ENCODE measurements around the gene RAMP1. TPM values are rescaled to one million over a fixed set of nuclear protein-coding genes. Genes with fewer than 3 reads are reported as not detected.

RAMP1 gene
- total and polyA plus RNA-seq, 9 of the 15 experiments (the other 6 are each of a cell fraction or from before 2014, with no cell fraction given): 0.72 to 0.77 TPM; not detected in 7

GRCh38 chr2:237927986-237928385, 68.6 kb downstream of the RAMP1 start:
- Histone ChIP-seq H3K9me3 (replicated peaks; ENCODE audit: control insufficient read depth, insufficient read depth, low read depth, low read length) (peaks cover 1% of the 10 kb centered on the region; the same call in 1 of the 2 replicates), H3K27ac (ENCODE audit: extremely low read depth, low read depth, low read length) (no peak overlapping the region), H3K4me1 (replicated peaks in 1 of 2; ENCODE audit: control insufficient read depth in 2 of 2, insufficient read depth in 2 of 2, low read length in 2 of 2) (peaks cover 6 to 7% of the 10 kb centered on the region in 2 experiments), H3K4me2 (ENCODE audit: insufficient read depth, low read length) (no peak overlapping the region), H3K27me3 (ENCODE audit: control insufficient read depth in 2 of 2, insufficient read depth in 2 of 2, low read length in 2 of 2) (no peaks in the 10 kb centered on the region), H3K79me2 (ENCODE audit: control insufficient read depth, insufficient read depth, low read length) (no peaks in the 10 kb centered on the region), H3K36me3 (ENCODE audit: control insufficient read depth, insufficient read depth, low read length) (no peaks in the 10 kb centered on the region), H4K20me1 (replicated peaks; ENCODE audit: control insufficient read depth, insufficient read depth, low read length) (no peaks in the 10 kb centered on the region), H3K9ac (ENCODE audit: insufficient read depth in 1 of 2, low read depth in 2 of 2, low read length in 2 of 2) (no peak overlapping the region), H3K4me3 (no peak overlapping the region), H2AFZ (ENCODE audit: low read depth, low read length) (no peak overlapping the region), H3K9me1 (ENCODE audit: control insufficient read depth, insufficient read depth, low read length) (no peaks in the 10 kb centered on the region)
- in situ Hi-C loops (cut with MboI): loop anchor here (5.0 kb wide), 1 partner anchor 34 kb away; no protein-coding TSS in a partner anchor
- FAIRE-seq (no peak), ATAC-seq (no peak), DNase-seq (ENCODE audit: extremely low read depth in 1 of 4, low spot score in 3 of 4) (no peak)
- no TSS peak for BruUV-seq (replicated peaks)
- ChIA-PET POLR2A (interaction anchor here (1.9 kb wide), 1 partner anchor 12 kb away, joined by 8 read pairs; no protein-coding TSS in a partner anchor), CTCF (ENCODE audit: low intra/inter-chr PET ratio) (no interaction called here)
- WGBS (ENCODE audit: insufficient coverage, low coverage, missing lambda C conversion rate): 32% methylated on average over 4 of the region's 4 CpGs
- intact Hi-C loops (cut with micrococcal nuclease): loop anchor here (10.0 kb wide), 1 partner anchor 97 kb away; no protein-coding TSS in a partner anchor
- TF ChIP-seq ZFP1 (CRISPR knock-in tag; IDR thresholded peaks at IDR 0.05) (no peak), POLR3G (IDR thresholded peaks at IDR 0.05; ENCODE audit: extremely low read depth, insufficient read length, insufficient replicate concordance) (no peak), PPARD (CRISPR knock-in tag; IDR thresholded peaks at IDR 0.05) (no peak), TSC22D4 (tag; IDR thresholded peaks at IDR 0.05) (no peak), ZNF280B (CRISPR knock-in tag; IDR thresholded peaks at IDR 0.05) (no peak), BRF2 (IDR thresholded peaks at IDR 0.05; ENCODE audit: borderline replicate concordance, insufficient read depth, insufficient read length) (no peak), ZBTB5 (IDR thresholded peaks at IDR 0.05) (no peak), PURB (CRISPR knock-in tag; IDR thresholded peaks at IDR 0.05; ENCODE audit: low read depth) (no peak), TAF15 (IDR thresholded peaks at IDR 0.05; ENCODE audit: low read depth, low read length) (no peak), SMARCB1 (IDR thresholded peaks at IDR 0.05; ENCODE audit: insufficient read length, low read depth) (no peak), ZNF239 (CRISPR knock-in tag; IDR thresholded peaks at IDR 0.05) (no peak), LEF1 (IDR thresholded peaks at IDR 0.05) (no peak), E2F5 (CRISPR knock-in tag; IDR thresholded peaks at IDR 0.05) (no peak), ZNF146 (CRISPR knock-in tag; IDR thresholded peaks at IDR 0.05; ENCODE audit: unreplicated experiment) (no peak), CBX3 (IDR thresholded peaks at IDR 0.05; ENCODE audit: borderline replicate concordance in 1 of 2, low read length in 2 of 2) (no peak), RFX5 (IDR thresholded peaks at IDR 0.05; ENCODE audit: low read depth, low read length) (no peak), MTA2 (IDR thresholded peaks at IDR 0.05; ENCODE audit: low read depth) (no peak)
